Stimulated activated CD4-positive, alpha-beta T cell treated with anti-CD3 and anti-CD28 coated beads, TNF-alpha, amount 100 ng/mL, for 48 hours (primary cell): Measurements from ENCODE around the gene SMAD7.
"Not testable (repeated sequence)": the region's sequence is repeated elsewhere in the genome, so short reads cannot be mapped to it uniquely, and the experiment has no call there.

Experiments used
- DNase-seq, 3 donors: peaks; one replicate each; pipeline ENCODE4 v3.0.0-alpha.2; 2020; ENCODE audit warnings: low read depth in 3 of 3

SMAD7 gene

GRCh38 chr18:48877941-48878340 is 72.8 kb downstream of the SMAD7 start:
- DNase-seq, result no peak

- DNase-seq, result no peak
Observed at GRCh38 chr18:48876590-48876989, 74.2 kb downstream of the SMAD7 start.

- DNase-seq, result no peak
Observed at GRCh38 chr18:48875942-48876511, 74.7 kb downstream of the SMAD7 start.

GRCh38 chr18:48875314-48875941 is 75.3 kb downstream of the SMAD7 start:
- DNase-seq, result no peak

GRCh38 chr18:48874701-48875162 is 76.0 kb downstream of the SMAD7 start:
- DNase-seq, result no peak

DNA sequence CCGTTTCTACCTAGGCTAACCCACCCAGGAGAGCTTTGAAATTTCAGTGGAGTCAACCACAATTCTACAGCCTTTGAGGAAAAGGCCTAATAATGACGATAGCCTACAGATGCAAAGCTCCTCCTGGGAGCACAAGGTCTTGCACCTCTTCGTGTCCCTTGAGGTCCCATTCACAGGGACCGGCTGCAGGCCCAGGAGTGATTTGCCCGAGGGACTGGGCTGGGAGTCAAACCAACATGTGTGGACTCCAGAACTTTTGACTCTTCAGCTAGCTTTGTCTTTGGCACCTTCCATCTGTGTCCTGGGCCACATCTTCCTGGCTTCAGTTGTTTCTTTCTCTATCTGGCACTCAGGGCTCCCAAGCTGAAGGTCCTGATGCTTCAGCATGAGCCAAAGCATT is 76.5 kb downstream of the SMAD7 start:
- DNase-seq, result no peak

DNA sequence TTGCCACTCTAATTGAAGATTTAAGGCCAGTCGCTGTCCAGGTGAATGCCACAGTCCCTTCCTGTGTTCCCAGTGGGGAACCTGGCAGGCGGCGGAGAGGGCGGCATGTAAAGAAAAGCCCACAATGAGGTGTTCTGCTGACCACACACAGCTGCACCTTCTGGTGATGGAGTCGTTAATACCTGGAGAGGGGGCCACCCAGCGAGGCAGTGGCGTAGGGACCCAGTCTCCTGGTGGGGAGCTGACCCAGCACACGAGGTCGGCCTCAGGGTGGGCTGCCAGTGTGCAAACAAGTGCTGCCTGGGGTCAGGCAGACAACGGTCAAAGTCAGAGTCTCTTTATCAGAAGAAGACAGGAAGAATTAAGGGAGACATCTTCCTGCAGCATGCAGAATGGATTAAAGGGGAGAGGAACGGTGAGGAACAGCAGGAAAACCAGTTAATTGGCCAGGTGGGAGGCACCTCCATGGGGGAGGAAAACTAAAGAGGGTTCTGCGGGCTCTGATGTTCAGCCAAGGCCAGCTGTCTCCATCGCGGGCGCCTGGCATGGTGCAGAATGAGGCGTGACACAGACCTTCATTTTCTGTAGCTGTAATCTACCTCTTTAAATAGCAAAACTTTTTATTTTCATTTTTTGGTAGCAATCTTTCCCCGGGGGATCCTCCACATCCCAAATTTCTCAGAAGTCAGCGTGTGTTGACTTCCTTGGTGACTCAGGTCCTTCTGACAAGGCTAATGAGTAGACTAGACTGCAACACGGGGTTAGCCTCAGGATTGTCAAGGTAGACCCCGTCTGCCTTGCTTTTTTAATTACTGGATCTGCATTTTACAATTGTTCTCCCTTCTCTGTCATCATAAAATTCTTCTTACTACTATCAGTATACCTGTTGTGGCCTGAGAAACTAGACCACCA is 78.3 kb downstream of the SMAD7 start:
- no peak for DNase-seq

- DNase-seq, result no peak
Observed at GRCh38 chr18:48871391-48872166, 79.2 kb downstream of the SMAD7 start.

- DNase-seq, result not testable (repeated sequence)
Observed at GRCh38 chr18:48870926-48871325, 79.8 kb downstream of the SMAD7 start.
